ENCODE results near the gene FGD5.

Gene FGD5

DNA sequence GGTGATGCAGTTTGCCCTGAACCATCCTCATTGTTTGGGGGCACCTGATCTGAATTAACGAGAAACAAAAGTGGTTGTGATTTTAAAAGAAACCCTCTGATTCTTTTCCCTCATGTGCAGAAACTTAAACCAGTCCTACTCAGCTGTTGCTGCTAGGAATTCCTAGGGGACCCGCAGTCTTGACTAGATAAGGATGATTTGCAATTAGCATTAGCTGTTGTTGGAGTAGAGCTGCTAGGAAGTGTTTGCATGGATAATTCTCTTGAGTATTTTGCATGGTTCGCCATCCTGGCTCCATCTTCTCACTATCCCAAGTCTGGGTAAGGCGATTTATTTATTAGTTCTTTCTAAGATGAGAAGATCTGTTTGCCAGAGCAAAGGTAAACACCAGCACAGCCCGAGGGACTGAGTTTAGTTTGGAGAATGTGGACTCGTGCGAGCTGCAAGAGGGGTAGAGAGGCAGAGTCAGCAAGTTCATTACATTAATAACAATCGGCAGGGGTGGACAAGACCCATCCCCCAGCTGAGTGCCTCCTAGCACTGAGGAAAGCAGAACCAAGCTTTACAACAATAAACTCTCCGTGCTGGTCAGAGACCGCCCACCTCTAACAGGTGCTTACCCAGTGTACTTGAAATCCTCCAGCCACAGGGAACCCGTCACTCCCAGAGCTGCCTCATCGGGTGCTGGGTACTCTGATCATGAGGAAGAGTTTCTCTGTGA, 4.1 kb downstream of the FGD5 start:
- DNase-seq (ENCODE audit: low read depth): no peak
- TF ChIP-seq CTCF (IDR thresholded peaks at IDR 0.05; ENCODE audit: low read depth, low read length, missing control alignments): no peak
- no peak overlapping the region for H3K4me3 ChIP-seq (ENCODE audit: low read depth, low read length)

DNA sequence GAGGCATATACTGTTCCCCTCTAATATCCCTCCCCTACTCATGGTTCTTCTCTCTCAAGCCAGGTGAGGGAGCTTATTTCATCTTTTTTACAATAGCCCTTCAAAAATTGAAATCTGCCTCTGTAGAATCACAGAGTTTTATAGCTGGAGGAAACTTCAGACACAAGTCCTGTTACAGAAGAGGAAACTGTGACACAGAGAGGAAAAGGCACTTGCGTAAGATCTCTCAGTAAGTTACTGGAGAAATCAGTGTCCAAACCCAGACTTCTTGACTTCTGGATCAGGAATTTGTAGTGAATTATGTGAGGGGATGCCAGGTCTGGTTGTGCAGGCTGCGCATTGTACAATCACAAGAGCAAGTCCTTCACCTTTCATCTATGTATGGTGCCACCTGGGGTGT, 4.6 kb downstream of the FGD5 start:
- no peak overlapping the region for H3K4me3 ChIP-seq (ENCODE audit: low read depth, low read length)
- no peak for TF ChIP-seq CTCF (IDR thresholded peaks at IDR 0.05; ENCODE audit: low read depth, low read length, missing control alignments)
- DNase-seq (ENCODE audit: low read depth): no peak

- TF ChIP-seq CTCF (IDR thresholded peaks at IDR 0.05; ENCODE audit: low read depth, low read length, missing control alignments): no peak
- no peak for DNase-seq (ENCODE audit: low read depth)
- no peak overlapping the region for H3K4me3 ChIP-seq (ENCODE audit: low read depth, low read length)
These were observed 5.3 kb downstream of the FGD5 start for GRCh38 chr3:14823910-14824629.

- no peak for TF ChIP-seq CTCF (IDR thresholded peaks at IDR 0.05; ENCODE audit: low read depth, low read length, missing control alignments)
- no peak for DNase-seq (ENCODE audit: low read depth)
- H3K4me3 ChIP-seq (ENCODE audit: low read depth, low read length): no peak overlapping the region
These were observed 5.9 kb downstream of the FGD5 start for GRCh38 chr3:14824646-14825045.

DNA sequence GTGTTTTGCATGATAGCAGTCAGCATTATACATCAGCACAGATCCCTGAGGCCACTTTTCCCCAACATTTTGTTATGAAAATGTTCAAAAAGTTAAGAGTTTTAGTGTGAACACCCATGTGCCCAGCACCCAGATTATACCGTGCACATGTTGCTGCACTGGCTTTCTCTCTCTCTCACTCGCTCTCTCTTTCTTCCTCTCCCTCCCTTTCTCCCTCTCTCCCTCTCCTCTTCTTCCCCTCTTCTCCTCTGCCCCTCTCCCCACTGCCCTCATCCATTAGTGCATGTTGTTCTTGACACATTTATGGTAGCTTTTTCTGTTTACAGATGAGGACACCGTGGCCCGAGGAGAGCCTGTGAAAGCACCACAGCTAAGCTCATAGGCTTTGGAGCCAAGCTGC, 7.3 kb downstream of the FGD5 start:
- DNase-seq (ENCODE audit: low read depth): no peak

GRCh38 chr3:14827776-14828175, 9.0 kb downstream of the FGD5 start:
- H3K4me3 ChIP-seq (ENCODE audit: low read depth, low read length): no peak overlapping the region
- no peak for DNase-seq (ENCODE audit: low read depth)
- no peak for TF ChIP-seq CTCF (IDR thresholded peaks at IDR 0.05; ENCODE audit: low read depth, low read length, missing control alignments)

More for the DNA sequence above, 7.3 kb downstream of the FGD5 start:
- H3K4me3 ChIP-seq (ENCODE audit: low read depth, low read length): no peak overlapping the region
- TF ChIP-seq CTCF (IDR thresholded peaks at IDR 0.05; ENCODE audit: low read depth, low read length, missing control alignments): no peak
